HepG2 (cell line): Measurements from ENCODE around the gene GLDC.

ENCODE experiments used
- CTCF ChIP-seq: sonication (generic); formaldehyde crosslinking; IDR thresholded peaks from 2 replicates; pipeline ENCODE4 v1.5.0; 2020; ENCODE audit warnings: mild to moderate bottlenecking, missing genetic modification reagents, moderate library complexity
- ETV6 ChIP-seq: sonication (generic); formaldehyde crosslinking; conservative IDR thresholded peaks from 2 replicates; pipeline ENCODE4 v1.4.0; 2020; ENCODE audit warnings: missing genetic modification reagents
- HMGXB3 ChIP-seq: sonication (generic); formaldehyde crosslinking; IDR thresholded peaks from 2 replicates; pipeline ENCODE4 v1.4.0; 2020; ENCODE audit warnings: missing genetic modification reagents, borderline replicate concordance
- KDM5A ChIP-seq: fragments of 200-600 bp; sonication (generic); IDR thresholded peaks from 2 replicates; pipeline ENCODE4 v1.7.0; 2018; ENCODE audit warnings: antibody characterized with exemption, mild to moderate bottlenecking, low read length, borderline replicate concordance
- RAD51 ChIP-seq: fragments of 450-650 bp; IDR thresholded peaks from 2 replicates; pipeline ENCODE4 v1.6.1; 2016; ENCODE audit warnings: borderline replicate concordance
- SAFB2 ChIP-seq: sonication (generic); formaldehyde crosslinking; IDR thresholded peaks from 2 replicates; pipeline ENCODE4 v1.5.1; 2020; ENCODE audit warnings: missing genetic modification reagents, low read depth, mild to moderate bottlenecking, borderline replicate concordance
- SRF ChIP-seq: IDR thresholded peaks from 2 replicates; pipeline ENCODE4 v1.6.1; 2011; ENCODE audit warnings: mild to moderate bottlenecking, low read depth, low read length, moderate library complexity
- ZNF430 ChIP-seq: sonication (generic); formaldehyde crosslinking; IDR thresholded peaks from 2 replicates; pipeline ENCODE4 v1.9.0; 2021; ENCODE audit warnings: mild to moderate bottlenecking, missing genetic modification reagents
- TF ChIP-seq, protein P1 (sequence below): fragments of 450-650 bp; IDR thresholded peaks from 2 replicates; pipeline ENCODE4 v1.6.1; 2017

DNA sequence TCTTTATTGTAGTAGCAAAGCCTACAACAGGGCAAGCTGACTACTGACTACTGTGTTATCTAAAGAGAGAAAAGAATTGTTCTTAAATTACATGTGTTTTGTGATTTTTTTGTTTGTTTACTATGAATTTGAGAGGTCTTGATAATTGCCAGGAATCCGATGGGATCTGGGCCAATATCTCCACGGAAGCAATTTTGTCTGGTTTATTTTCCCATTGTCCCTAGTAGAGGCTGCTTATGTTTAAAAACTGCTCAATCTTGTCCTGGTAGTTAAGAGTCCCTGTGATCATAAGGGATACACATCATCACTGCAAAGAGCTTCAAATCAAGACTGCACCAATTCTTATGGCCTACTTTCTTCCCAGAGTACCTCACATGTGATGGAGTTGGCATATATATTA is 94.4 kb downstream of the GLDC start:
- TF ChIP-seq, protein P1, sequence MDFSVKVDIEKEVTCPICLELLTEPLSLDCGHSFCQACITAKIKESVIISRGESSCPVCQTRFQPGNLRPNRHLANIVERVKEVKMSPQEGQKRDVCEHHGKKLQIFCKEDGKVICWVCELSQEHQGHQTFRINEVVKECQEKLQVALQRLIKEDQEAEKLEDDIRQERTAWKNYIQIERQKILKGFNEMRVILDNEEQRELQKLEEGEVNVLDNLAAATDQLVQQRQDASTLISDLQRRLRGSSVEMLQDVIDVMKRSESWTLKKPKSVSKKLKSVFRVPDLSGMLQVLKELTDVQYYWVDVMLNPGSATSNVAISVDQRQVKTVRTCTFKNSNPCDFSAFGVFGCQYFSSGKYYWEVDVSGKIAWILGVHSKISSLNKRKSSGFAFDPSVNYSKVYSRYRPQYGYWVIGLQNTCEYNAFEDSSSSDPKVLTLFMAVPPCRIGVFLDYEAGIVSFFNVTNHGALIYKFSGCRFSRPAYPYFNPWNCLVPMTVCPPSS: no peak
- TF ChIP-seq CTCF (CRISPR knock-in tag): no peak
- no peak for TF ChIP-seq KDM5A
- TF ChIP-seq RAD51: no peak
- no peak for TF ChIP-seq SRF
- no peak for TF ChIP-seq SAFB2 (CRISPR knock-in tag)
- TF ChIP-seq HMGXB3: no peak
- no peak for TF ChIP-seq ZNF430 (CRISPR knock-in tag)
- no peak for TF ChIP-seq ETV6 (CRISPR knock-in tag)
